SK-N-SH (cell line): Measurements from ENCODE around the gene SMAD3. TPM values are rescaled to one million over a fixed set of nuclear protein-coding genes. Genes with fewer than 3 reads are reported as not detected.

Experiments
- CTCF ChIA-PET: fragments of 300-600, 350-600 bp; formaldehyde crosslinking; extraction: SDS; loops from one replicate; lab custom pipeline; 2021; lab: Yijun Ruan, JAX
- POLR2A ChIA-PET: fragments of 350-600 bp; sonication (Branson Sonifier 250); formaldehyde crosslinking; extraction: SDS; loops from one replicate; lab custom pipeline; 2020; ENCODE audit warnings: antibody characterized with exemption, inconsistent platforms; lab: Yijun Ruan, JAX
- DNase-seq: peaks from one replicate; pipeline ENCODE4 v3.0.0; 2012
- H2AFZ ChIP-seq: fragments of 200-600 bp; sonication (generic); 2 replicates; pipeline ENCODE4 v1.8.1; 2016; ENCODE audit warnings: antibody characterized with exemption, mild to moderate bottlenecking, low read depth
- H3F3A ChIP-seq: fragments of 200-600 bp; sonication (generic); replicated peaks from 2 replicates; pipeline ENCODE3; 2016; ENCODE audit warnings: antibody characterized with exemption, mild to moderate bottlenecking; ENCODE audit not compliant: insufficient read depth
- H3K27ac ChIP-seq, 2 experiments: fragments of 200-500 bp in 1 of 2; fragments of 200-600 bp in 1 of 2; sonication (Bioruptor generic) in 1 of 2; sonication (generic), shearing (Covaris generic) in 1 of 2; 2 replicates each; pipeline versions ENCODE4 v1.5.1 to v1.6.1; 2014 to 2016; ENCODE audit warnings: low read depth in 2 of 2, inconsistent platforms in 1 of 2, low read length in 1 of 2, mild to moderate bottlenecking in 1 of 2, mixed read lengths in 1 of 2
- H3K27me3 ChIP-seq: fragments of 200-600 bp; sonication (generic), shearing (Covaris generic); 2 replicates; pipeline ENCODE4 v1.6.1; 2016; ENCODE audit warnings: mixed run types; ENCODE audit not compliant: insufficient read depth
- H3K36me3 ChIP-seq, 2 experiments: fragments of 200-500 bp in 1 of 2; fragments of 200-600 bp in 1 of 2; sonication (Bioruptor generic) in 1 of 2; sonication (generic) in 1 of 2; replicated peaks in 1 of 2; 2 replicates each; pipeline versions ENCODE3 to v1.5.1; 2014 to 2016; ENCODE audit warnings: low read length in 1 of 2, mild to moderate bottlenecking in 1 of 2; ENCODE audit not compliant: insufficient read depth in 2 of 2, control insufficient read depth in 1 of 2
- H3K4me1 ChIP-seq, 2 experiments: fragments of 200-500 bp in 1 of 2; fragments of 200-600 bp in 1 of 2; sonication (Bioruptor generic) in 1 of 2; sonication (generic), shearing (Covaris generic) in 1 of 2; 2 replicates each; pipeline versions ENCODE4 v1.5.1 to v1.6.1; 2014 to 2016; ENCODE audit warnings: low read depth in 1 of 2, low read length in 1 of 2, mixed run types in 1 of 2; ENCODE audit not compliant: insufficient read depth in 2 of 2, control insufficient read depth in 1 of 2
- H3K4me2 ChIP-seq: fragments of 200-600 bp; sonication (generic), shearing (Covaris generic); 2 replicates; pipeline ENCODE4 v1.6.1; 2017; ENCODE audit warnings: mixed run types
- H3K4me3 ChIP-seq, 2 experiments: fragments of 200-500 bp in 1 of 2; fragments of 200-600 bp in 1 of 2; sonication (Bioruptor generic) in 1 of 2; sonication (generic), shearing (Covaris generic) in 1 of 2; 2 replicates each; pipeline versions ENCODE4 v1.5.1 to v1.8.1; 2014 to 2016; ENCODE audit warnings: low read depth in 2 of 2, inconsistent platforms in 1 of 2, low read length in 1 of 2, mild to moderate bottlenecking in 1 of 2, mixed read lengths in 1 of 2, moderate library complexity in 1 of 2
- H3K79me2 ChIP-seq: fragments of 200-600 bp; sonication (generic); 2 replicates; pipeline ENCODE4 v1.8.1; 2017; ENCODE audit warnings: mild to moderate bottlenecking; ENCODE audit not compliant: insufficient read depth
- H3K9ac ChIP-seq: fragments of 200-600 bp; sonication (generic); 2 replicates; pipeline ENCODE4 v1.6.1; 2017; ENCODE audit warnings: mixed run types
- H3K9me2 ChIP-seq: fragments of 200-600 bp; sonication (generic); 2 replicates; pipeline ENCODE4 v1.6.1; 2017; ENCODE audit warnings: mixed run types
- H3K9me3 ChIP-seq: fragments of 200-600 bp; sonication (generic); 2 replicates; pipeline ENCODE4 v1.6.1; 2017; ENCODE audit warnings: mixed run types, mild to moderate bottlenecking, moderate library complexity
- H4K20me1 ChIP-seq: fragments of 200-600 bp; sonication (generic); 2 replicates; pipeline ENCODE4 v1.6.1; 2017; ENCODE audit warnings: mild to moderate bottlenecking, mixed run types; ENCODE audit not compliant: insufficient read depth
- CHD2 ChIP-seq: fragments of 150-350 bp; IDR thresholded peaks from 2 replicates; pipeline ENCODE4 v1.6.1; 2018; ENCODE audit warnings: low read length; ENCODE audit not compliant: partially characterized antibody
- ELF1 ChIP-seq: IDR thresholded peaks from 2 replicates; pipeline ENCODE4 v1.4.0; 2012
- EP300 ChIP-seq, 2 experiments: IDR thresholded peaks; 2 replicates each; pipeline versions ENCODE4 v1.4.0 to v1.6.1; 2012; ENCODE audit warnings: borderline replicate concordance in 1 of 2, low read depth in 1 of 2, low read length in 1 of 2
- EZH2phosphoT487 ChIP-seq: fragments of 200-600 bp; sonication (generic); IDR thresholded peaks from 2 replicates; pipeline ENCODE4 v1.6.1; 2017; ENCODE audit warnings: low read depth, mixed run types, mild to moderate bottlenecking, antibody characterized with exemption, moderate library complexity, borderline replicate concordance
- FOXM1 ChIP-seq: IDR thresholded peaks from 2 replicates; pipeline ENCODE4 v1.4.0; 2012; ENCODE audit warnings: low read depth, mild to moderate bottlenecking
- GABPA ChIP-seq: IDR thresholded peaks from 2 replicates; pipeline ENCODE4 v1.4.0; 2012; ENCODE audit warnings: low read depth, mild to moderate bottlenecking
- IRF3 ChIP-seq: fragments of 150-350 bp; IDR thresholded peaks from 2 replicates; pipeline ENCODE4 v1.6.1; 2016; ENCODE audit warnings: mild to moderate bottlenecking, low read depth, low read length
- JUND ChIP-seq: IDR thresholded peaks from 2 replicates; pipeline ENCODE4 v1.4.0; 2012
- MAX ChIP-seq: IDR thresholded peaks from 2 replicates; pipeline ENCODE4 v1.4.0; 2012; ENCODE audit warnings: low read depth
- MEF2A ChIP-seq: IDR thresholded peaks from 2 replicates; pipeline ENCODE4 v1.4.0; 2012; ENCODE audit warnings: low read depth, borderline replicate concordance
- MXI1 ChIP-seq: IDR thresholded peaks from 2 replicates; pipeline ENCODE4 v1.6.1; 2012; ENCODE audit warnings: mild to moderate bottlenecking, low read depth, low read length, improper control_type of control experiment
- NFIC ChIP-seq: IDR thresholded peaks from 2 replicates; pipeline ENCODE4 v1.4.0; 2012; ENCODE audit warnings: borderline replicate concordance
- NRF1 ChIP-seq: IDR thresholded peaks from 2 replicates; pipeline ENCODE4 v1.6.1; 2012; ENCODE audit warnings: low read depth, mild to moderate bottlenecking, low read length
- POLR2AphosphoS5 ChIP-seq: IDR thresholded peaks from 2 replicates; pipeline ENCODE4 v1.6.1; 2012; ENCODE audit warnings: low read depth, low read length
- RCOR1 ChIP-seq: fragments of 150-350 bp; IDR thresholded peaks from 2 replicates; pipeline ENCODE4 v1.6.1; 2017; ENCODE audit warnings: antibody characterized with exemption, low read length
- RFX5 ChIP-seq: IDR thresholded peaks from 2 replicates; pipeline ENCODE4 v1.6.1; 2012; ENCODE audit warnings: mild to moderate bottlenecking, improper control_type of control experiment, low read length
- RXRA ChIP-seq: IDR thresholded peaks from 2 replicates; pipeline ENCODE4 v1.4.0; 2012; ENCODE audit warnings: low read depth, mild to moderate bottlenecking, borderline replicate concordance
- SMC3 ChIP-seq: IDR thresholded peaks from 2 replicates; pipeline ENCODE4 v1.6.1; 2012; ENCODE audit warnings: low read depth, low read length, improper control_type of control experiment
- TAF1 ChIP-seq: IDR thresholded peaks from 2 replicates; pipeline ENCODE4 v1.6.1; 2012; ENCODE audit warnings: low read depth, mild to moderate bottlenecking, low read length, moderate library complexity, borderline replicate concordance
- TCF12 ChIP-seq: IDR thresholded peaks from 2 replicates; pipeline ENCODE4 v1.4.0; 2012
- TEAD4 ChIP-seq: IDR thresholded peaks from 2 replicates; pipeline ENCODE4 v1.4.0; 2012; ENCODE audit warnings: mild to moderate bottlenecking, borderline replicate concordance; ENCODE audit not compliant: insufficient read depth
- USF1 ChIP-seq: IDR thresholded peaks from 2 replicates; pipeline ENCODE4 v1.4.0; 2012; ENCODE audit warnings: low read depth, borderline replicate concordance
- YY1 ChIP-seq: IDR thresholded peaks from 2 replicates; pipeline ENCODE4 v1.4.0; 2012; ENCODE audit warnings: low read depth, mild to moderate bottlenecking
- WGBS: methylation state at CpG from one replicate; pipeline ENCODE4 v1.1.6; 2017; ENCODE audit warnings: low lambda C conversion rate; 5-methylcytosine and 5-hydroxymethylcytosine counted together
- polyA plus RNA-seq, 3 experiments: library from polyadenylated mRNA; depleted of rRNA; stranded (reverse); fragments of >200 nt; gene quantifications; 2 replicates each; pipeline ENCODE4 v1.2.3, GENCODE V29; 2012
- TF ChIP-seq, protein P1 (sequence below): IDR thresholded peaks from 2 replicates; pipeline ENCODE4; 2012
- TF ChIP-seq, protein P2 (sequence below): IDR thresholded peaks from 2 replicates; pipeline ENCODE4 v1.4.0; 2012; ENCODE audit warnings: low read depth, borderline replicate concordance
- TF ChIP-seq, protein P3 (sequence below): fragments of 150-350 bp; IDR thresholded peaks from 2 replicates; pipeline ENCODE4 v1.6.1; 2017; ENCODE audit warnings: antibody characterized with exemption, low read length, low read depth, borderline replicate concordance

The SMAD3 gene
- polyA plus RNA-seq, 1 of the 3 experiments (the other 2 are of a cell fraction), result 19.5 TPM

GRCh38 chr15:67107014-67107812 is 41.8 kb downstream of the SMAD3 start:
- no peak overlapping the region for H2AFZ ChIP-seq
- peaks cover 5% of the 10 kb centered on the region; the same call in 1 of the 2 replicates for H3K9me3 ChIP-seq
- H3K4me3 ChIP-seq, result 0 out of 4 replicates have a peak overlapping the region, but pooled peaks of 1 of the 2 experiments have one; percentile 24
- peak overlapping the region; percentile 78 for H3K9ac ChIP-seq
- peak overlapping the region; percentile 69 for H3K4me2 ChIP-seq
- 32% methylated on average over 8 of the region's 12 CpGs for WGBS
- H3K36me3 ChIP-seq, result peaks cover 0 to 14% of the 10 kb centered on the region in 2 experiments
- H4K20me1 ChIP-seq, result no peaks in the 10 kb centered on the region
- no peaks in the 10 kb centered on the region for H3K9me2 ChIP-seq
- ChIA-PET POLR2A (interaction anchor here (0.7 kb wide), 1 partner anchor 15 kb away, joined by 4 read pairs; no protein-coding TSS in a partner anchor), CTCF (interaction anchor here (1.3 kb wide), 1 partner anchor 161 kb away, joined by 6 read pairs; no protein-coding TSS in a partner anchor)
- DNase-seq, result no peak
- peak overlapping the region in 1 of 2 experiments; percentile 98; a peak in 3 of 4 replicates for H3K27ac ChIP-seq
- H3K4me1 ChIP-seq, result peaks cover 29 to 46% of the 10 kb centered on the region in 2 experiments
- H3K27me3 ChIP-seq, result no peaks in the 10 kb centered on the region
- peaks cover 31% of the 10 kb centered on the region for H3F3A ChIP-seq
- peaks cover 83% of the 10 kb centered on the region for H3K79me2 ChIP-seq
- peak; percentile 80; the same call in 1 of the 2 replicates for TF ChIP-seq MEF2A
- TF ChIP-seq POLR2AphosphoS5, result peak; percentile 75; the same call in 1 of the 2 replicates
- TF ChIP-seq RXRA, result peak; percentile 96
- no peak for TF ChIP-seq ELF1
- peak; percentile 92 for TF ChIP-seq TEAD4
- TF ChIP-seq MAX, result peak; percentile 77; the same call in 1 of the 2 replicates
- TF ChIP-seq, protein P1, sequence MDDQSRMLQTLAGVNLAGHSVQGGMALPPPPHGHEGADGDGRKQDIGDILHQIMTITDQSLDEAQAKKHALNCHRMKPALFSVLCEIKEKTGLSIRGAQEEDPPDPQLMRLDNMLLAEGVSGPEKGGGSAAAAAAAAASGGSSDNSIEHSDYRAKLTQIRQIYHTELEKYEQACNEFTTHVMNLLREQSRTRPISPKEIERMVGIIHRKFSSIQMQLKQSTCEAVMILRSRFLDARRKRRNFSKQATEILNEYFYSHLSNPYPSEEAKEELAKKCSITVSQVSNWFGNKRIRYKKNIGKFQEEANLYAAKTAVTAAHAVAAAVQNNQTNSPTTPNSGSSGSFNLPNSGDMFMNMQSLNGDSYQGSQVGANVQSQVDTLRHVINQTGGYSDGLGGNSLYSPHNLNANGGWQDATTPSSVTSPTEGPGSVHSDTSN, result peak; percentile 94
- TF ChIP-seq USF1, result no peak
- TF ChIP-seq, protein P2, sequence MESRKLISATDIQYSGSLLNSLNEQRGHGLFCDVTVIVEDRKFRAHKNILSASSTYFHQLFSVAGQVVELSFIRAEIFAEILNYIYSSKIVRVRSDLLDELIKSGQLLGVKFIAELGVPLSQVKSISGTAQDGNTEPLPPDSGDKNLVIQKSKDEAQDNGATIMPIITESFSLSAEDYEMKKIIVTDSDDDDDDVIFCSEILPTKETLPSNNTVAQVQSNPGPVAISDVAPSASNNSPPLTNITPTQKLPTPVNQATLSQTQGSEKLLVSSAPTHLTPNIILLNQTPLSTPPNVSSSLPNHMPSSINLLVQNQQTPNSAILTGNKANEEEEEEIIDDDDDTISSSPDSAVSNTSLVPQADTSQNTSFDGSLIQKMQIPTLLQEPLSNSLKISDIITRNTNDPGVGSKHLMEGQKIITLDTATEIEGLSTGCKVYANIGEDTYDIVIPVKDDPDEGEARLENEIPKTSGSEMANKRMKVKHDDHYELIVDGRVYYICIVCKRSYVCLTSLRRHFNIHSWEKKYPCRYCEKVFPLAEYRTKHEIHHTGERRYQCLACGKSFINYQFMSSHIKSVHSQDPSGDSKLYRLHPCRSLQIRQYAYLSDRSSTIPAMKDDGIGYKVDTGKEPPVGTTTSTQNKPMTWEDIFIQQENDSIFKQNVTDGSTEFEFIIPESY, result peak; percentile 78
- TF ChIP-seq CHD2, result no peak
- no peak for TF ChIP-seq GABPA
- no peak for TF ChIP-seq SMC3
- TF ChIP-seq IRF3, result no peak
- TF ChIP-seq RCOR1, result no peak
- no peak for TF ChIP-seq MXI1
- no peak for TF ChIP-seq RFX5
- TF ChIP-seq TCF12, result peak; percentile 96
- peak; percentile 99 for TF ChIP-seq JUND
- TF ChIP-seq NFIC, result peak; percentile 90
- TF ChIP-seq EP300 (IDR thresholded peaks at IDR 0.05; ENCODE audit: borderline replicate concordance in 1 of 2, low read depth in 1 of 2, low read length in 1 of 2), result peak in 1 of 2 experiments; percentile 98; a peak in 2 of 4 replicates
- TF ChIP-seq FOXM1, result peak; percentile 87
- no peak for TF ChIP-seq EZH2phosphoT487
- no peak for TF ChIP-seq TAF1
- TF ChIP-seq, protein P3, sequence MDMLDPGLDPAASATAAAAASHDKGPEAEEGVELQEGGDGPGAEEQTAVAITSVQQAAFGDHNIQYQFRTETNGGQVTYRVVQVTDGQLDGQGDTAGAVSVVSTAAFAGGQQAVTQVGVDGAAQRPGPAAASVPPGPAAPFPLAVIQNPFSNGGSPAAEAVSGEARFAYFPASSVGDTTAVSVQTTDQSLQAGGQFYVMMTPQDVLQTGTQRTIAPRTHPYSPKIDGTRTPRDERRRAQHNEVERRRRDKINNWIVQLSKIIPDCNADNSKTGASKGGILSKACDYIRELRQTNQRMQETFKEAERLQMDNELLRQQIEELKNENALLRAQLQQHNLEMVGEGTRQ, result no peak
- TF ChIP-seq YY1, result no peak
- TF ChIP-seq NRF1, result no peak
